WERI-Rb-1 (cell line): ENCODE results near the gene MRPL33.

Source experiments
- DNase-seq: peaks from one replicate; pipeline ENCODE4 v3.0.0-alpha.2; 2020
- H3K27ac ChIP-seq: fragments of 250-450 bp; sonication (Bioruptor Pico); 2 replicates; pipeline ENCODE4 v1.5.1; 2020; ENCODE audit warnings: mild to moderate bottlenecking, moderate library complexity
- H3K27me3 ChIP-seq: fragments of 250-450 bp; sonication (Bioruptor Pico); 2 replicates; pipeline ENCODE4 v1.5.1; 2021; ENCODE audit warnings: mild to moderate bottlenecking, low read depth, moderate library complexity; ENCODE audit not compliant: insufficient read depth, severe bottlenecking
- H3K36me3 ChIP-seq: fragments of 250-450 bp; sonication (Bioruptor Pico); 2 replicates; pipeline ENCODE4 v1.5.1; 2020; ENCODE audit warnings: mild to moderate bottlenecking, moderate library complexity
- H3K4me3 ChIP-seq: 2 replicates; pipeline ENCODE4 v1.5.1; 2011; ENCODE audit warnings: low read depth, mild to moderate bottlenecking, control low read depth, low read length
- H3K9me3 ChIP-seq: fragments of 250-450 bp; sonication (Bioruptor Pico); 2 replicates; pipeline ENCODE4 v1.5.1; 2021; ENCODE audit warnings: mild to moderate bottlenecking, moderate library complexity; ENCODE audit not compliant: severe bottlenecking
- CTCF ChIP-seq: IDR thresholded peaks from 2 replicates; pipeline ENCODE4 v1.5.1; 2011; ENCODE audit warnings: low read depth, mild to moderate bottlenecking, control low read depth, inconsistent platforms, low read length

Gene MRPL33

DNA sequence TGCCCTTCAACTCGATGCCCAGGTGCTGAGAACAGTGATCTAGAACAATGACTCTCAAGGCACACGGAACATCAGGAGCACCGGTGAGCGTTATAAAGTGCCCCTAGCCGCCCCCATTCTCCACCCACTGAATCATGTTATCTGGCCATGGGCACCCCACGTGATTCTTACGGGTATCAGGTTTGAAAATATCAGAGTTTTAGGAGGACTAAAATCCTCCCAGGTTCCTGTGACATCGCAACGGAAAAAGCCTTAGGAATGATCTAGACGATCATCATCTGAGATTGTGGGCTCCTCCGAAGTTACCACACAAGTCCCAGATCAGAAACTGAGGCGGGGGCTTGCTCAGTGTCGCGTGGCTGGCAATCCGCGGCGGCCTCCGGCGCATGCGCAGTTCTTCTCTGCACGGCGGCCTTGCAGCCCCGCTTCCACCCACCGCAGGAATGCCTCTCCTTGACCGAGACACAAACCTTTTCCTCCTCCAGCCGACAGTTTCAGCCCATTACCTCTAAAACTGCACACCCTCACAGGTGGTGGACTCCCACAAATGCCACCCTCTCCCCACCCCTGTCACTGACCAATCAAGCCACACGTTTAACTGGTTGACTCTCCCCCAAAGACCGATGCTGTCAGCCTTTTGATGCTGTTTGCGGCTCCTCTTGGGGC is 5.8 kb upstream of the MRPL33 start:
- no peak for DNase-seq
- no peak overlapping the region for H3K27ac ChIP-seq
- no peaks in the 10 kb centered on the region for H3K27me3 ChIP-seq
- no peaks in the 10 kb centered on the region for H3K9me3 ChIP-seq
- no peak for TF ChIP-seq CTCF
- no peak overlapping the region for H3K4me3 ChIP-seq
- no peaks in the 10 kb centered on the region for H3K36me3 ChIP-seq

DNA sequence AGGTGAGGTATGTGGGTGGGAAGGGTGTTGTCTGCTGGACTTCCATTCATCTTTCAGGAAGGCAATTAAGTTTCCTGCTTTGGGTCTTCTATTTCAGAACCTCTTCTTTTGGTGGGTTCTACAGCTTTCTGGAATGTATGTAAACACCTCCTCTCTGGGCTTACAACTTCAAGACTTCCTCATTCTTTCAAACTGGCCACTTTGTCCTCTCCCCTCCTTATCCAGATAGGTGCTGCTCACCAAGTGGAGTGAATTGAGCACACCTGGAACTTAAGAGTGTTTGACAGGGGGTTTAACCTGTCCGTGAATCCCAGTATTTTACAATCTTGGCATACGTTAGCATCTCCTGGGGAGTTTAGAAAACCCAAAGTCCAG is 5.2 kb upstream of the MRPL33 start:
- Histone ChIP-seq H3K36me3 (no peaks in the 10 kb centered on the region), H3K27ac (no peak overlapping the region), H3K27me3 (no peaks in the 10 kb centered on the region), H3K4me3 (no peak overlapping the region), H3K9me3 (no peaks in the 10 kb centered on the region)
- TF ChIP-seq CTCF: no peak
- DNase-seq: no peak

GRCh38 chr2:27771202-27771547 is 344 bp upstream of the MRPL33 start:
- Histone ChIP-seq H3K27ac (peak overlapping the region; percentile 89), H3K9me3 (no peaks in the 10 kb centered on the region), H3K27me3 (no peaks in the 10 kb centered on the region), H3K36me3 (peaks cover 23% of the 10 kb centered on the region), H3K4me3 (peak overlapping the region; percentile 68)
- no peak for TF ChIP-seq CTCF
- no peak for DNase-seq

- Histone ChIP-seq H3K27ac (no peak overlapping the region), H3K36me3 (peaks cover 25% of the 10 kb centered on the region), H3K9me3 (no peaks in the 10 kb centered on the region), H3K4me3 (peak overlapping the region; percentile 68), H3K27me3 (no peaks in the 10 kb centered on the region)
- no peak for TF ChIP-seq CTCF
- DNase-seq: no peak
These were observed 1.3 kb downstream of the MRPL33 start for GRCh38 chr2:27772804-27773203.

DNA sequence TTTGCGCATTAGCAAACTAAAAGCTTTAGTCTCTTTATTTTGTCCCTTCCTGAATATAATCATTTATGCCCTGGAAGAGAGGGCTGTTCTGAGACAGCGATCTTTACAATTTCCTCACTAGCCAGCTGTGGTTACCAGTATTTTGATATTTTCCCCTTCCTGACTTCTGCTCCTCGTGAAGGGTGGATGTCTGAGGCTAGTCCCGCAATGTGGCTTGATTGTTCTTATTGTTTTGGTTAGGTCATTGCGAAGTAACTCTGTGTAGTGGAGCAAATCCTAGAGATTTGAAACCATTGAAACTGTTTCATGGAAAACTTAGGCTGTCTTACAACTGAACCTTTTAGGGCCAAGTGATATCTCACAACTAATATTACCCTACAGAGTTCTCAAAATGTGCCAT is 2.4 kb downstream of the MRPL33 start:
- DNase-seq: no peak
- Histone ChIP-seq H3K4me3 (no peak overlapping the region), H3K27ac (no peak overlapping the region), H3K9me3 (no peaks in the 10 kb centered on the region), H3K36me3 (peaks cover 25% of the 10 kb centered on the region), H3K27me3 (no peaks in the 10 kb centered on the region)
- TF ChIP-seq CTCF: no peak

DNA sequence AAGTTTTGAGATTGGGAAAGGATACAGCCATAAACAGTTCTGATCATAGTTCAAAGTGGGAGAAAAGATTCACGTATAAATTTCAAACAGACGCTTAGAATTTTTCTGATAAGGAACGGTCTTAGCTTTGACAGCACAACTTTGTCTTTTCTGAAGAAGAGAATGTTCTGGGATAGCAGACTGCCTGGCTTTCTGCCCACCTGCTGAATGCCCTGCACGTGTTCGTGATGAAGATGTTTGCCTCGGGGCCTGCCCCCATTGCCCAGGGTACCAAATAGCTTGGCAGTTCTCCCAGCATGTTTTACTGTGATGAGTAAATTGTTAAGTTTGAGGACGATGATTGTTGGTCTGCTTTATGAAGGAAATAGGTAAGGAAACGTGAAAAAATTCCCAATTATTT is 4.6 kb downstream of the MRPL33 start:
- no peak overlapping the region for H3K27ac ChIP-seq
- no peak overlapping the region for H3K4me3 ChIP-seq

More for the DNA sequence above, 4.6 kb downstream of the MRPL33 start:
- DNase-seq: no peak
- Histone ChIP-seq H3K36me3 (peaks cover 38% of the 10 kb centered on the region), H3K27me3 (no peaks in the 10 kb centered on the region), H3K9me3 (no peaks in the 10 kb centered on the region)
- no peak for TF ChIP-seq CTCF
